Cardiac muscle cell (in vitro differentiated cells and primary cell): Measurements from ENCODE around the gene CRISPLD2. TPM values are rescaled to one million over a fixed set of nuclear protein-coding genes. Genes with fewer than 3 reads are reported as not detected.
"Not testable (repeated sequence)": the region's sequence is repeated elsewhere in the genome, so short reads cannot be mapped to it uniquely, and the experiment has no call there.

ENCODE experiments used
- DNase-seq, 2 donors: peaks; one replicate each; pipeline versions ENCODE4 v3.0.0 to v3.0.0-alpha.2; 2010 to 2017; ENCODE audit warnings: low read depth in 1 of 2, low spot score in 1 of 2
- H3K27ac ChIP-seq: fragments of 200-600 bp; sonication (generic); 2 replicates; pipeline ENCODE4 v1.5.1; 2016
- H3K27me3 ChIP-seq: fragments of 200-600 bp; sonication (generic); 2 replicates; pipeline ENCODE4 v1.6.0; 2016; ENCODE audit warnings: control low read depth
- H3K36me3 ChIP-seq: fragments of 200-600 bp; sonication (generic); 2 replicates; pipeline ENCODE4 v1.5.1; 2016; ENCODE audit warnings: control low read depth
- H3K4me1 ChIP-seq: fragments of 200-600 bp; sonication (generic); 2 replicates; pipeline ENCODE4 v1.8.1; 2017; ENCODE audit warnings: low read depth, mild to moderate bottlenecking, mixed run types
- H3K4me3 ChIP-seq: fragments of 200-600 bp; sonication (generic); 2 replicates; pipeline ENCODE4 v1.5.1; 2016; ENCODE audit warnings: mild to moderate bottlenecking
- H3K9me3 ChIP-seq: fragments of 200-600 bp; sonication (generic); 2 replicates; pipeline ENCODE4 v1.5.1; 2017; ENCODE audit warnings: low read depth, mild to moderate bottlenecking, control low read depth
- polyA plus RNA-seq: library from polyadenylated mRNA; unstranded; fragments of >200 nt; fragmentation: Nextera tagmentation; extraction: Ambion mirVana; gene quantifications from 2 replicates; pipeline ENCODE4 v1.2.1, GENCODE V29; 2016
- total RNA-seq: library from RNA; depleted of rRNA; stranded (reverse); fragments of >200 nt; gene quantifications from 2 replicates; pipeline ENCODE4 v1.2.3, GENCODE V29; 2016
- TF ChIP-seq, protein P1 (sequence below): IDR thresholded peaks from 2 replicates; pipeline ENCODE4 v1.5.1; 2012; ENCODE audit warnings: low read depth, mild to moderate bottlenecking, low read length

CRISPLD2 gene
- total and polyA plus RNA-seq, 2 experiments from 2014 or later: 0.91 to 1.7 TPM

DNA sequence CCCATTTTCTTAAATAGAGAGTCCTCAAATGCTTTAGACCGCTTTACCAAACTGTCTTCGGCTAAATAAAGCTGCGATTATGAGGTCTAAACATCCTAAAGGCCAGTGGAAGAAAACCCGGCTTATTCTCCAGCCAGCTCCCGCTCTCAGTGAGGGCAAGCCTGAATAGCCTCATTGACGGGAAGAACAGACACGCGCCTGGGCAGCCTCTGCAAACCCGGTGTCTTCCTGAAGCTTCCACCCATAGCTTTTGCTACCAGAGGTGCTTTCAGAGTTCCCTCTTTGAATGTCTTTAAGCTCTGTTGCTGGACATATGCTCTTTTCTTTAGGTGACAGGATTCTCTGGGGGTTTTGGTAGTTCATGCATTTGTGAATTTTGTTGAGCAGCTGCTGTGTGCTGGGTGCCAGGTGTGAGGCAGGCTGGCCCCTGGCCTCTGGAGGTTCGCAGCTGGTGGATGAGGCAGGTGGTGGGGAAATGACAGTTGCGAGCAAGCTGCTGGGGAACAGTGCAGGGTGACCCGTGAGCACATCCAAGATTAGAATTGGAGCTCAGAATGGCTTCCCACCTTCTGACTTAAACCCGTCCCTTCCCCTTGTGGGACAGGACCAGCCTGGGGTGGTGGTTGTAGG lies 44.7 kb downstream of the CRISPLD2 start:
- no peaks in the 10 kb centered on the region for H3K36me3 ChIP-seq
- H3K27me3 ChIP-seq: no peaks in the 10 kb centered on the region
- no peaks in the 10 kb centered on the region for H3K9me3 ChIP-seq
- no peak for DNase-seq
- no peaks in the 10 kb centered on the region for H3K4me1 ChIP-seq
- TF ChIP-seq, protein P1, sequence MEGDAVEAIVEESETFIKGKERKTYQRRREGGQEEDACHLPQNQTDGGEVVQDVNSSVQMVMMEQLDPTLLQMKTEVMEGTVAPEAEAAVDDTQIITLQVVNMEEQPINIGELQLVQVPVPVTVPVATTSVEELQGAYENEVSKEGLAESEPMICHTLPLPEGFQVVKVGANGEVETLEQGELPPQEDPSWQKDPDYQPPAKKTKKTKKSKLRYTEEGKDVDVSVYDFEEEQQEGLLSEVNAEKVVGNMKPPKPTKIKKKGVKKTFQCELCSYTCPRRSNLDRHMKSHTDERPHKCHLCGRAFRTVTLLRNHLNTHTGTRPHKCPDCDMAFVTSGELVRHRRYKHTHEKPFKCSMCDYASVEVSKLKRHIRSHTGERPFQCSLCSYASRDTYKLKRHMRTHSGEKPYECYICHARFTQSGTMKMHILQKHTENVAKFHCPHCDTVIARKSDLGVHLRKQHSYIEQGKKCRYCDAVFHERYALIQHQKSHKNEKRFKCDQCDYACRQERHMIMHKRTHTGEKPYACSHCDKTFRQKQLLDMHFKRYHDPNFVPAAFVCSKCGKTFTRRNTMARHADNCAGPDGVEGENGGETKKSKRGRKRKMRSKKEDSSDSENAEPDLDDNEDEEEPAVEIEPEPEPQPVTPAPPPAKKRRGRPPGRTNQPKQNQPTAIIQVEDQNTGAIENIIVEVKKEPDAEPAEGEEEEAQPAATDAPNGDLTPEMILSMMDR: no peak
- H3K27ac ChIP-seq: no peak overlapping the region
- no peak overlapping the region for H3K4me3 ChIP-seq

DNA sequence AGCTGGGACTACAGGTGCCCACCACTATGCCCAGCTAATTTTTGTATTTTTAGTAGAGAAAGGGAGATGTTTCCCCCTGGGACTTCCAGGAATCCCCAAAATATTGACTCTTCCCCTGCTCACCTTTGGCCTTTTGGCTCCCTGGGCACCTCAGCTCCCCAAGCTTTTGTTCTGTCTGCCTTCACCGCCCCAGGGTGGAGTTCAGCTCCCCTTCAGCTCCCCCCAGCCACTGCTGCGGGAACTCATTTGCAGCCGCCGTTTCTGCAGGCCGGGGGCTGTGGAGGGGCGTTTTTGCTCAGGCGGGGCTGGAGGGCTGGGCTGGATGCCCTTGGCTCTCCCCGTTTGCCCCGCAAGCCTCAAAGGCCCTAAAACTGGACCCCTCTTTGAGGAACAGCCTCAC lies 47.9 kb downstream of the CRISPLD2 start:
- Histone ChIP-seq H3K27ac (no peak overlapping the region), H3K4me1 (no peaks in the 10 kb centered on the region), H3K36me3 (no peaks in the 10 kb centered on the region), H3K4me3 (no peak overlapping the region), H3K9me3 (no peaks in the 10 kb centered on the region), H3K27me3 (no peaks in the 10 kb centered on the region)
- DNase-seq: no peak
- TF ChIP-seq, protein P1: no peak

DNA sequence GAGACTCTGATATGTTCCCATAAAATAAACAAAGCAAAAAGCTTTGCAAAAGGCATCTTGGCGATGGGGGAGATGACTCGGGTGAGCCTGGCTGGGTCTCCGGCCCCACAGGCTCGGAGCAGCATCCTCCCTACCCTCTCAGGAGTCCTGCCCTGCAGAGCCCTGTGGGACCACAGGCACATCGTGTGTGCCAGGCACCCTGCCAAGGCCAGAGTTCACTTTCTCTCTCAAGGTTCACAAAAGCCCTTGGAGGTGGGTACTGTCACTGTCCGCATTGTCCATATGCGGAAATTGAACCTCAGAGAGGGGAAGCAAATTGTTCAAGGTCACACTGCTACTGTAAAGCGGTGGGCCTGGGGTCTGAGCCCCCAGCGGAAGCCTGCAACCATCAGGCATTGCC lies 48.5 kb downstream of the CRISPLD2 start:
- H3K27ac ChIP-seq: no peak overlapping the region

DNA sequence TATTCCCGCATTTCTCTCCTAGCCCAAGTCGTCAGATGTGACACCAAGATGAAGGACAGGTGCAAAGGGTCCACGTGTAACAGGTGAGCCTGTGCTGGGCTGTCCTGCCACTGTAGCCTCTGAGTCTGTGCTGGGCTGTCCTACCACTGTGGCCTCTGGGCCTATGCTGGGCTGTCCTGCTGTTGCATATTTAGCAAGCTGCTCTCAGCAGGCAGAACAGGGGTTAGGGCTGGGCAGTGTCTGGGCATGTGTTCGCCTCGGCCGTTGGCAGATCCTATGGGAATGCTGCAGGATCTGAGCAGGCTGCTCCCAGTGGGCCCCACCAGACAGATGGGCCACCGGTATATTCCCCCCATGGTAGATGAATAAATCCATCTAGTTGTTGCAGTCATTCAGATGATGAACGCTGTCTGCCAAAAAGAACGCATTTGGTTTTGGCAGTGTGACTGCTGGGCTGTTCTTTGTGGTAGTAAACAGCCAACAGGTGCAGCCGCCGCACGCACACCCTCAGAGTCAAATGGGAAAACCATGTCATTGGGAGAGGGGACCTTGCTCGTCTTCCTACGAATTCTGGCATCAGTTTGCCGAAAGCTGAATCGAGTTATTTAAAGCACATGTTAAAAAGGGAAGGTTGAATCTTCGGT lies 49.2 kb downstream of the CRISPLD2 start:
- TF ChIP-seq, protein P1: no peak
- DNase-seq: no peak
- Histone ChIP-seq H3K36me3 (no peaks in the 10 kb centered on the region), H3K27me3 (no peaks in the 10 kb centered on the region), H3K27ac (no peak overlapping the region), H3K4me1 (no peaks in the 10 kb centered on the region), H3K4me3 (no peak overlapping the region), H3K9me3 (no peaks in the 10 kb centered on the region)

More for the DNA sequence above, 48.5 kb downstream of the CRISPLD2 start:
- no peaks in the 10 kb centered on the region for H3K9me3 ChIP-seq
- H3K36me3 ChIP-seq: no peaks in the 10 kb centered on the region
- no peaks in the 10 kb centered on the region for H3K4me1 ChIP-seq
- TF ChIP-seq, protein P1: no peak
- no peaks in the 10 kb centered on the region for H3K27me3 ChIP-seq
- no peak overlapping the region for H3K4me3 ChIP-seq
- no peak for DNase-seq

DNA sequence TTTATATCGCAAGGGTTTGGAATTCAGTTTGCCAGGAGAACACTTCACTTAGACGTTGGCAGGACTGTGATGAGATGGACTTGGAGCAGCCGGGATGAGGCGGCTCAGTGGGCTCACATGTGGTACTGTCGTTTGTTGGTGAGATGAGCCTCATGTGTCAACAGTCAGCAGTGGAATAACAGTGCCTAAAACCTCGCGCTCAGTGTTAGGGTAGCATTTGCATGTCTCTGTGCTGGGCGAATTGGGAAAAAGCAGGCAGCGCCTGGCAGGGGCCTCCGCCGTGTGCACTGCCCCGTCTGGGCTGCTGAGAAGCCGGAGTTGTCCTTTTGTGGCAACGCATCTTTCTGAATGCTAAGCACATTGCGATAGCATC lies 49.7 kb downstream of the CRISPLD2 start:
- Histone ChIP-seq H3K27ac (no peak overlapping the region), H3K4me1 (no peaks in the 10 kb centered on the region), H3K36me3 (no peaks in the 10 kb centered on the region), H3K9me3 (no peaks in the 10 kb centered on the region), H3K27me3 (no peaks in the 10 kb centered on the region), H3K4me3 (no peak overlapping the region)
- DNase-seq: no peak
- TF ChIP-seq, protein P1: no peak

- H3K4me3 ChIP-seq, H3K9me3 ChIP-seq, H3K36me3 ChIP-seq, H3K4me1 ChIP-seq, H3K27me3 ChIP-seq, DNase-seq, H3K27ac ChIP-seq: not testable (repeated sequence)
Measured at GRCh38 chr16:84872971-84873370, 53.2 kb downstream of the CRISPLD2 start.
